Measurements from ENCODE around the gene MAP3K9. TPM values are rescaled to one million over a fixed set of nuclear protein-coding genes. Genes with fewer than 3 reads are reported as not detected.

MAP3K9 gene
- total and polyA plus RNA-seq, 10 of the 15 experiments (the other 5 are each of a cell fraction or from before 2014, with no cell fraction given): 0.48 to 7.9 (median 2.9) TPM

- Histone ChIP-seq H3K4me2 (ENCODE audit: control insufficient read depth, insufficient read depth) (no peak overlapping the region), H4K20me1 (ENCODE audit: control insufficient read depth, insufficient read depth) (no peaks in the 10 kb centered on the region), H3K4me3 (no peak overlapping the region), H3K9me3 (replicated peaks; ENCODE audit: control insufficient read depth, insufficient read depth, low read length) (no peaks in the 10 kb centered on the region; the same call in 2 of the 3 replicates), H3K27ac (ENCODE audit: control insufficient read depth, insufficient read depth) (no peak overlapping the region), H3K79me2 (ENCODE audit: control insufficient read depth, insufficient read depth, low read length) (no peaks in the 10 kb centered on the region), H3K4me1 (ENCODE audit: control insufficient read depth, insufficient read depth, low read length) (no peaks in the 10 kb centered on the region), H2AFZ (ENCODE audit: control insufficient read depth, low read depth, low read length) (no peak overlapping the region), H3K27me3 (replicated peaks in 1 of 2; ENCODE audit: control insufficient read depth in 2 of 2, insufficient read depth in 2 of 2, low read length in 1 of 2) (no peaks in the 10 kb centered on the region), H3K36me3 (ENCODE audit: control insufficient read depth in 2 of 2, insufficient read depth in 2 of 2, low read length in 1 of 2) (no peaks in the 10 kb centered on the region), H3K9ac (ENCODE audit: control insufficient read depth, insufficient read depth, low read length) (no peak overlapping the region)
- in situ Hi-C loops (cut with MboI) (no loop called here), intact Hi-C loops (cut with micrococcal nuclease; ENCODE audit: unreplicated experiment) (no loop called here)
- DNase-seq (ENCODE audit: low read depth, low spot score): no peak
- no peak for TF ChIP-seq MYC (IDR thresholded peaks at IDR 0.05; ENCODE audit: insufficient read depth, insufficient read length, insufficient replicate concordance, low read length, severe bottlenecking)
- no peak for TF ChIP-seq GATAD2B (conservative IDR thresholded peaks at IDR 0.05; ENCODE audit: low read depth)
- TF ChIP-seq CREM (IDR thresholded peaks at IDR 0.05; ENCODE audit: low read depth): no peak
- TF ChIP-seq PML (IDR thresholded peaks at IDR 0.05; ENCODE audit: low read length): no peak
- TF ChIP-seq MLLT1 (IDR thresholded peaks at IDR 0.05): no peak
- no TSS peak for BruUV-seq (replicated peaks)
- ChIA-PET POLR2A (no interaction called here), RAD21 (ENCODE audit: unreplicated experiment) (no interaction called here), CTCF (interaction anchor here (1.4 kb wide), 1 partner anchor 98 kb away, joined by 3 read pairs; no protein-coding TSS in a partner anchor), SMC1A (ENCODE audit: uncharacterized antibody, unreplicated experiment) (no interaction called here)
- FAIRE-seq: no peak
- no peak for ATAC-seq
- WGBS (ENCODE audit: insufficient coverage, insufficient replicate concordance, low lambda C conversion rate, missing lambda C conversion rate): 92% methylated on average over 2 of the region's 2 CpGs
Measured at GRCh38 chr14:70857496-70857890, 48.2 kb upstream of the MAP3K9 start.

GRCh38 chr14:70856851-70857495, 47.7 kb upstream of the MAP3K9 start:
- 35% methylated on average over 2 of the region's 2 CpGs for WGBS (ENCODE audit: insufficient coverage, insufficient replicate concordance, low lambda C conversion rate, missing lambda C conversion rate)
- Histone ChIP-seq H3K4me2 (ENCODE audit: control insufficient read depth, insufficient read depth) (no peak overlapping the region), H3K79me2 (ENCODE audit: control insufficient read depth, insufficient read depth, low read length) (no peaks in the 10 kb centered on the region), H2AFZ (ENCODE audit: control insufficient read depth, low read depth, low read length) (no peak overlapping the region), H3K36me3 (ENCODE audit: control insufficient read depth in 2 of 2, insufficient read depth in 2 of 2, low read length in 1 of 2) (no peaks in the 10 kb centered on the region), H3K27me3 (replicated peaks in 1 of 2; ENCODE audit: control insufficient read depth in 2 of 2, insufficient read depth in 2 of 2, low read length in 1 of 2) (no peaks in the 10 kb centered on the region), H3K4me3 (no peak overlapping the region), H3K4me1 (ENCODE audit: control insufficient read depth, insufficient read depth, low read length) (no peaks in the 10 kb centered on the region), H3K9me3 (replicated peaks; ENCODE audit: control insufficient read depth, insufficient read depth, low read length) (no peaks in the 10 kb centered on the region; the same call in 2 of the 3 replicates), H3K27ac (ENCODE audit: control insufficient read depth, insufficient read depth) (no peak overlapping the region), H4K20me1 (ENCODE audit: control insufficient read depth, insufficient read depth) (no peaks in the 10 kb centered on the region), H3K9ac (ENCODE audit: control insufficient read depth, insufficient read depth, low read length) (no peak overlapping the region)
- ATAC-seq: no peak
- no TSS peak for BruUV-seq (replicated peaks)
- ChIA-PET RAD21 (ENCODE audit: unreplicated experiment) (no interaction called here), POLR2A (no interaction called here), CTCF (interaction anchor here (1.4 kb wide), 1 partner anchor 99 kb away, joined by 3 read pairs; no protein-coding TSS in a partner anchor), SMC1A (ENCODE audit: uncharacterized antibody, unreplicated experiment) (no interaction called here)
- FAIRE-seq: no peak
- DNase-seq (ENCODE audit: low read depth, low spot score): no peak
- in situ Hi-C loops (cut with MboI) (no loop called here), intact Hi-C loops (cut with micrococcal nuclease; ENCODE audit: unreplicated experiment) (no loop called here)
- TF ChIP-seq E2F8 (IDR thresholded peaks at IDR 0.05; ENCODE audit: low read depth, partially characterized antibody) (no peak), WRNIP1 (IDR thresholded peaks at IDR 0.05; ENCODE audit: borderline replicate concordance, low read depth, low read length) (no peak), BCLAF1 (IDR thresholded peaks at IDR 0.05) (no peak)
